ENCODE results near the gene PHIP.
"Not testable (repeated sequence)": the region's sequence is repeated elsewhere in the genome, so short reads cannot be mapped to it uniquely, and the experiment has no call there.

PHIP gene

DNA sequence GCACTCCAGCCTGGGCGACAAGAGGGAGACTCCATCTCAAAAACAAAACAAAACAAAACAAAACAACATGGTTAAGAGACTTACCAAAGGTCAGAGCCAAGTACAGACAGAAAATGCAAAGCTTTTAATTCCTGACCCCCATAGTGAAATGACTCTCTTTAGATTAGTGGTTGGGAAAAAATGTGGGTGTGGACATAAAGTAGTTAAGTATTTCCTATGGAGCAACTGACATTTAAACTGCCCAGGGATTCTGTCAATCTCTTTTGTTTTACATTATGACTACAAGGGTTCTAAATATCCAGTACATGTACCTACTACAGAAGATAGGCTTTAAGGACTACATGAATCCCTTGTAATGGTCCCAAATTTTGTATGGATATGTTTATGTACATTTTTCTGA lies 135.6 kb downstream of the PHIP start:
- no peak for DNase-seq (ENCODE audit: extremely low read depth in 1 of 2, low read depth in 1 of 2)

DNA sequence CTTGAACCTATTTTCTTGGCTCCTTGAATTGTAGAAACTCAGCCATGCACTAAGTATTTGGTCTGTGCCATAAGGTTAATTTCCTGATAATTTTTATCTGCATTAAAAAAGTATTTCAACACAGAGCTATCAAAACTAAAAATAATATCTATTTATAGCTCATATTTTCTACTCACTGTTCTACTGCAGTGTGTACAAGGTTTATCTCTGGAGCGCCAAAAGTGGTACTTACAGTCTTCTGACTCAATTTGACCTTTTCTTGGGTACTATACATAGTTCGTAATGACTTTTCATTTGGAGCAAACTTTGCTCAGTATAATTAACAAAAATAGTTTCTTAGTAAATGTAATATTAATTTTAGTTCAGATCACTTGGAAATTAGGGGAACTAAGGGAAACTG lies 141.5 kb downstream of the PHIP start:
- DNase-seq (ENCODE audit: extremely low read depth in 1 of 2, low read depth in 1 of 2) = no peak

DNA sequence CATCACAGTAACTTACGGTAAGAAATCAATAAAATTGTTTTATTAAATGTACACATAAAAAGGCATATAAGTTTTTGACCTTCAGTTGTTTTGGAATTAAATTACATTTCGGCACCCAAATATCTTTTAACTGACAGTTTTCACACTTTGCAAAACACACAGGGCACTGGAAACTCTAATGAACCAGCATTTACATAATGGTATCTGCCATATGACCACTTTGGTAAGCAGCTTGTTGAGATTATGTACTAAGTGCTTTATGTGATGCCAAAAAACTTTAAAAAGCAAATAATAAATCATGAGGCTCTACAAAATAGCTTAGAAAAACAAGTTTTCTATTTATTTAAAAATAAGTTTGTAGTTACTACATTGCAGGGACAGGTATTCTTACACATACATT lies 142.5 kb downstream of the PHIP start:
- no peak for DNase-seq (ENCODE audit: extremely low read depth in 1 of 2, low read depth in 1 of 2)

GRCh38 chr6:78925317-78925716 lies 152.7 kb downstream of the PHIP start:
- DNase-seq (ENCODE audit: extremely low read depth in 1 of 2, low read depth in 1 of 2) = no peak

GRCh38 chr6:78921168-78921567 lies 156.9 kb downstream of the PHIP start:
- not testable (repeated sequence) for DNase-seq (ENCODE audit: extremely low read depth in 1 of 2, low read depth in 1 of 2)

DNA sequence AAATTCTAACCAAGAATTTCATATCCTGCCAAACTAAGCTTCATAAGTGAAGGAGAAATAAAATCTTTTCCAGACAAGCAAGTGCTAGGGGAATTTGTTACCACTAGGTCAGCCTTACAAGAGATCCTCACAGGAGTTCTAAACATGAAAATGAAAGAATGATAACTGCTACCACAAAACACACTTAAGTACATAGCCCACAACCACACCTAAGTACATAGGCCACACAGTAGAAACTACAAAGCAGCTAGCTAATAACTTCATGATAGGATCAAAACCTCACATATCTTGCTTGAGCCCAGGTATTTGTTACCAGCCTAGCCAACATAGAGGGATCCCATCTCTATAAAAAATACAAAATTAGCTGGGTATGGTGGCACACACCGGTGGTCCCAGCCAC lies 160.3 kb downstream of the PHIP start:
- DNase-seq (ENCODE audit: extremely low read depth in 1 of 2, low read depth in 1 of 2) = no peak

GRCh38 chr6:78916411-78916810 lies 161.6 kb downstream of the PHIP start:
- DNase-seq (ENCODE audit: extremely low read depth in 1 of 2, low read depth in 1 of 2) = no peak

GRCh38 chr6:78911218-78911940 lies 166.7 kb downstream of the PHIP start:
- DNase-seq (ENCODE audit: extremely low read depth in 1 of 2, low read depth in 1 of 2) = no peak

- no peak for DNase-seq (ENCODE audit: extremely low read depth in 1 of 2, low read depth in 1 of 2)
Observed at GRCh38 chr6:78910591-78911171, 167.4 kb downstream of the PHIP start.

- DNase-seq (ENCODE audit: extremely low read depth in 1 of 2, low read depth in 1 of 2) = no peak
Observed at GRCh38 chr6:78910010-78910409, 168.0 kb downstream of the PHIP start.

DNA sequence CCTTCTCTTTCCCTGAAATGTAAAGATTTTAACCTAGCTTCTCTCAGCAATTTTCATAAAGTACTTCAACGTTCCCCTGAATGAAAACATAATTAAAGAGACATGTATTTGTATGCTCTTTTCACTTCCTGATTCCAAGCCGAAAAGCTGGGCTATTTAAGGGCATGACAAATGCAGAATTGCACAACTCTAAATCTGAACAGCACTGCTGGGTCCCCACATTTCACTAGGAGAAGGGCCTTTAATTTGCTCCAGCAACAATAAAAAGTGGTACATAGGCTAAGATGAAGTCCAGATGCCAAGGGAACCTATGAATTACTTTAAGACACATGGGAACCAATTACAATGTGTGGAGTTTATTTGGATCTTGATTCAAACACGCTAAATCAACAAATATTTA lies 168.7 kb downstream of the PHIP start:
- DNase-seq (ENCODE audit: extremely low read depth in 1 of 2, low read depth in 1 of 2) = no peak

GRCh38 chr6:78908621-78909020 lies 169.4 kb downstream of the PHIP start:
- no peak for DNase-seq (ENCODE audit: extremely low read depth in 1 of 2, low read depth in 1 of 2)

DNA sequence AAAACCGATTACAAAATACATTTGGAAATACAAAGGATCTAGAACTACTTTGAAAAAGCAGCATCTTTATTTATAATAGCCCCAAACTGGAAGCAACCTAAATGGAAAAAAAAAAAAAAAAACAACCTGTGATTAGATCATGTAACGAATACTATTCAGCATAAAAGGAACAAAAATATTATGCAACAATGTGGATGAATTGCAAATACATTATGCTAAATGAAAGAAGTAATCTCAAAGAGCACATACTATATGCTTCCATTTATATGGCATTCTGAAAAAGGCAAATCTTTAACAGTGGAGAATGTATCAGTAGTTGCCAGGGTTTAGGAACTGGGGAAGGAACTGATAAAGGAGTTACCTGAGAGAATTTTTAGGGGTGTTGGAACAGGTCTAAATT lies 181.8 kb downstream of the PHIP start:
- no peak for DNase-seq (ENCODE audit: extremely low read depth in 1 of 2, low read depth in 1 of 2)

- not testable (repeated sequence) for DNase-seq (ENCODE audit: extremely low read depth in 1 of 2, low read depth in 1 of 2)
Observed at GRCh38 chr6:78889901-78890300, 188.2 kb downstream of the PHIP start.

Data from activated CD8-positive, alpha-beta memory T cell treated with anti-CD3 and anti-CD28 coated beads for 1 hour (primary cell).